ENCODE measurements around the gene GPX6.

- TF ChIP-seq CTCF (IDR thresholded peaks at IDR 0.05; ENCODE audit: low read length), result no peak
- no peak for TF ChIP-seq EZH2 (IDR thresholded peaks at IDR 0.05; ENCODE audit: borderline replicate concordance, low read length)
These were observed 21.5 kb upstream of the GPX6 start for GRCh38 chr6:28537065-28537464.
